GM11168 (cell line): ENCODE measurements around the gene BEST1.

Experiments
- in situ Hi-C: fragments of 300-500 bp; cut with MboI; formaldehyde crosslinking; loops from one replicate; pipeline ENCODE4 v1.12.0; 2022; ENCODE audit warnings: low sequenced_read_pairs; ENCODE audit not compliant: unreplicated experiment

BEST1 gene

DNA sequence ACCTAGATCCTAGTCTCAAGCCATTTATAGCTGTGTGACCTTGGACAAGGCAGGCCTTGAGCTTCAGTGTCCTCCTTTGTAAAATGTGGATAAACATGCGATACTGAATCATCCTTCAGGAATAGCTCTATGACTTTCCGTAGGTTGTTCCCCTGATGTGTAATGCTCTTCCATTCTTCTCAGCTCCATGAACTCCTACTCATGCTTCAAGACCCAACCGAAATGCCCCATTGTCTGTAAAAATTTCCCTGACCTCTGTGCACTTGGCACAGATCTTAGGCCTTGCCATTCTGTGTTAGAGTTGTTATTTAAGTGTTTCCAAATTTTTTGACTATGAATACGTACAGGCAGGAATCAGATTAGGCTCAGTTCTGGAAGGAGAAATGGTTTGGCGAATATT, 3.3 kb upstream of the BEST1 start:
- in situ Hi-C loops = no loop called here

GRCh38 chr11:61947486-61948210, 2.5 kb upstream of the BEST1 start:
- in situ Hi-C loops = no loop called here

DNA sequence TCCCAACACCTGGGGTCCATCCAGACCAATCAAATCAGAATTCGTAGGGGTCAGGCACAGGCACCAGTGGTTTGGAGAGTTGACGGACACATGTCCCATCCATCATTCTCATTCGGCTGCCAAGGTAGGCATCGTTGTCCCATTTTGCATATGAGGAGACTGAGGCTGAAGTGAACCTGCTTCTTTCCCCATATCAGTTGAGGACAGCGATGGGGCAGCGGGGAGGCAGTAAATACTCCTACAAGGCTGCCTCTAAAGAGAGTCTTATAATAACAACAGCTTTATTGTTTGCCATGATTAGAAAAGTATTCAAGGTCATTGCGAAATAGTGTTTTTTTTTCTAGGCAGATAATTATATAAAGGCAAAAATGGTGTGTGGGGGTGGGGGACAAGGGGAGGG, 1.6 kb upstream of the BEST1 start:
- in situ Hi-C loops = no loop called here

DNA sequence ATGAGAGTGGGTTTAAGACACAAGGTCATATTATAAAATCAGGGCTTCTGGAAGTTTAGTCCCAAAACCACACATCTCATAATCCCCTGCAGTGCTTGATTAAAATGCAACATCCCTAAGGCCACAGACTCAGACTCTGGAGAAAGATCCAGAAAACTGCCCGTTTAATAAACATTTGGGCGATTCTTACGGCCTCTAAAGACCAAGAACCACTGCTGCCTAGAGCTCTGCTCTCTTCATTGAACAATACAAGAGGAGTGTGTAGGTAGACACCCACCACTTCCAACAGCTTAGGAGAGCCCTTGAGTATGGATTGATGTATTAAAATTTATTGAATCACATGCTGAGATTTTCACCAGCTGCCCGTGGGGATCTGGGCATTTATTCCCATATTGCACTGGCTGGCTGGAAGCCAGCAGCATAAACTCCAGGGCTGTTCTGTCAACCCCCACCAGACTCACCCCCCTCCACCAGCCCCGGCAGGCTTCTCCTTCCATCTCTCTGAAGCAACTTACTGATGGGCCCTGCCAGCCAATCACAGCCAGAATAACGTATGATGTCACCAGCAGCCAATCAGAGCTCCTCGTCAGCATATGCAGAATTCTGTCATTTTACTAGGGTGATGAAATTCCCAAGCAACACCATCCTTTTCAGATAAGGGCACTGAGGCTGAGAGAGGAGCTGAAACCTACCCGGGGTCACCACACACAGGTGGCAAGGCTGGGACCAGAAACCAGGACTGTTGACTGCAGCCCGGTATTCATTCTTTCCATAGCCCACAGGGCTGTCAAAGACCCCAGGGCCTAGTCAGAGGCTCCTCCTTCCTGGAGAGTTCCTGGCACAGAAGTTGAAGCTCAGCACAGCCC, 749 bp upstream of the BEST1 start:
- in situ Hi-C loops = loop anchor here (10.0 kb wide), 1 partner anchor 125 kb away; no protein-coding TSS in a partner anchor

DNA sequence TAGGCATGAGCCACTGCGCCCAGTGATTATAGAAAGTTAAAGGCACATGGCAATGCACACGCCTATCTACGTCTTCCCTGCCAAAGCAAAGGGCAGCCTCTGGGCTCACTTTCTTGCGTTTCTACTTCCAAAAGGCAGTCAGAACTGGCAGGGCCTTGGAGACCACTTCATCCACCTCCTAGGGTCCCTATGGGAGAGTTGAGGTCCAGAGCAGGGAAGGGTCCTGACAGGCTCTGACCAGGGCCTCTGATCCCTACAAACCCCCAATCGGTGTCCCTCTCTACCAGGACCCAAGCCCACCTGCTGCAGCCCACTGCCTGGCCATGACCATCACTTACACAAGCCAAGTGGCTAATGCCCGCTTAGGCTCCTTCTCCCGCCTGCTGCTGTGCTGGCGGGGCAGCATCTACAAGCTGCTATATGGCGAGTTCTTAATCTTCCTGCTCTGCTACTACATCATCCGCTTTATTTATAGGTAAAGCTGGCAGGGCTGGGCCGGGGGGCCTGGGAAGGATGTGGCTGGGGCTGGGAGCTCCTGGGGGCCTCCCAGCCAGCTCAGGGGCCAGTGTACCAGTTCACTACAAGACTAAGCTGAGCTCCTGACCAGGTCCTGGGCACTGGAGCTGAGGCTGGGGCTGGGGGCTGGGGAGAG, 1.5 kb downstream of the BEST1 start:
- in situ Hi-C loops = loop anchor here (10.0 kb wide), 1 partner anchor 123 kb away; no protein-coding TSS in a partner anchor

DNA sequence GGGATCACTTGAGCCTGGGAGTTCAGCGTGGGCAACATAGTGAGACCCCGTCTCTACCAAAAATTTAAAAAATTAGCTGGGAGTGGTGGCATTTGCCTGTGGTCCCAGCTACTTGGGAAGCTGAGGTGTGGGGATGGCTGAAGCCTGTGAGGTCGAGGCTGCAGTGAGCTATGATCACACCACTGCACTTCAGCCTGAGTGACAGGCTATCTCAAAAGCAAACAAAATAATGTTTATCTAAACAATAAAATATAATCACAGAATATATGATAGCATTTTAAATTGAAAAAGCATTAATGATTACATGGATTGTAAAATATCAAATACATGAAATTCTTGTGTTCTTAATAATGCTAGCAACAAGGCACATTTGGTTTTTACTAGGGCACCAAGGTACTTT, 2.7 kb downstream of the BEST1 start:
- in situ Hi-C loops = loop anchor here (10.0 kb wide), 1 partner anchor 122 kb away; no protein-coding TSS in a partner anchor

DNA sequence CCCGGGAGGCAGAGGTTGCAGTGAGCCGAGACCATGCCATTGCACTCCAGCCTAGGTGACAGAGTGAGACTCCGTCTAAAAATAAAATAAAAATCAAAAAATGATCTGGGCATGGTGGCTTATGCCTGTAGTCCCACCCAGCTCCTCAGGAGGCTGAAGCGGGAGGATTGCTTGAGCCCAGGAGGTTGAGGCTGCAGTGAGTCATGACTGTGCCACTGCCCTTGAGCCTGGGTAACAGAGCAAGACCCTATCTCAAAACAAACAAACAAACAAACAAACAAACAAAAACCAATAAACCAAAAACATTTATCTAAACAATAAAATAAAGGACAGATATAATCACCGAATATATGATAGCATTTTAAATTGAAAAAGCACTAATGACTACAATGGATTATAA, 3.5 kb downstream of the BEST1 start:
- in situ Hi-C loops = loop anchor here (10.0 kb wide), 1 partner anchor 121 kb away; no protein-coding TSS in a partner anchor

GRCh38 chr11:61954106-61954850, 4.1 kb downstream of the BEST1 start:
- in situ Hi-C loops = loop anchor here (10.0 kb wide), 1 partner anchor 121 kb away; no protein-coding TSS in a partner anchor

DNA sequence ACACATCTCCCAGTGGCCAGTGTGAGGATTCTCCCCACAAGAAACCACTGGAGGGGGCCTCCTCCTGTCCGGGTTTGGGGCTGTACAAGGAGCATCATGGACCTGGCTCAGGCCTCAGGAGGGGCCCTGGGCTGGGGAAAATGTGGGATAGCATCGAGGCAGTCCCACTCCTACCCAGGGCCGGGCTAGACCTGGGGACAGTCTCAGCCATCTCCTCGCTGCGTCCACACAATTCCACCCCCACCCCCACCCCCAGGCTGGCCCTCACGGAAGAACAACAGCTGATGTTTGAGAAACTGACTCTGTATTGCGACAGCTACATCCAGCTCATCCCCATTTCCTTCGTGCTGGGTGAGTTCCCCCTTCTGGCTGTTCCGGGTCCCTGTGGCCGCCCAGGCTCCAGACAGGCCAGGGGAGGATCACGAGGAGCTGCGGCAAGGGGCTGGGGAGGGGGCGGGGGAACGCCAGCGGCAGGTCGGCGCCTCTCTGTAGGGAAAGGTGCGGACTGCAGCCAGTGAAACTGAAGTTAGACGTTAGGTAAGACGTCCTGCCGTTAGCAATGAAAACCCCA, 4.8 kb downstream of the BEST1 start:
- in situ Hi-C loops = loop anchor here (10.0 kb wide), 1 partner anchor 120 kb away; no protein-coding TSS in a partner anchor

GRCh38 chr11:61955422-61956135, 5.4 kb downstream of the BEST1 start:
- in situ Hi-C loops = loop anchor here (10.0 kb wide), 1 partner anchor 119 kb away; no protein-coding TSS in a partner anchor

DNA sequence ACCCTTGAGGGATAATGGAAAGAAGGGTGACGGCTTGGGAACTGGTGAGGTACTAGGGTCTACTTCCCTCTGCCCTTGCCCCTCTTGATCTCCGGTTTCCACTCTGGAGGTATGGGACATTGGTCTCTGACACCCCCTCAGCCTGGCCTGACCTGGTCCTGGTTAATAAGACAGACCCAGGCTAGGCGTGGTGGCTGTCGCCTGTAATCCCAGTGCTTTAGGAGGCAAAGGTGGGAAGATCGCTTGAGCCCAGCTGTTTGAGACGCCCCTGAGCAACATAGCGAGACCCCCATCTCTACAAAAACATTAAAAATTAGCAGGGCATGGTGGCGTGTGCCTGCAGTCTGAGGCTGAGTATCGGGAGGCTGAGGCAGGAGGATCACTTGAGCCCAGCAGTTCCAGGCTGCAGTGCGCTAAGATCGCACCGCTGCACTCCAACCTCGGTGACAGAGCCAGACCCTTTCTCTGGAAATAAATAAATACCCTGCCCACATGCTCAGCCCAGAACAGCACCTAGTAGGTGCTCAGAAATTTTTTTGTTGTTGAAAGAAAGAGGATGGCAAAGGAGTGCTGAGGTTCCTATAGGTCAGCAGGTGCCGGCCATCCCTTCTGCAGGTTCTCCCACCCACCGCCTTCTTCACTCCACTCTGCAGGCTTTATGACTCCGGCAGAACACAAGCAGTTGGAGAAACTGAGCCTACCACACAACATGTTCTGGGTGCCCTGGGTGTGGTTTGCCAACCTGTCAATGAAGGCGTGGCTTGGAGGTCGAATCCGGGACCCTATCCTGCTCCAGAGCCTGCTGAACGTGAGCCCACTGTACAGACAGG, 6.3 kb downstream of the BEST1 start:
- in situ Hi-C loops = loop anchor here (10.0 kb wide), 1 partner anchor 118 kb away; no protein-coding TSS in a partner anchor

- in situ Hi-C loops = loop anchor here (10.0 kb wide), 1 partner anchor 118 kb away; no protein-coding TSS in a partner anchor
Observed at GRCh38 chr11:61957021-61957770, 7.0 kb downstream of the BEST1 start.

DNA sequence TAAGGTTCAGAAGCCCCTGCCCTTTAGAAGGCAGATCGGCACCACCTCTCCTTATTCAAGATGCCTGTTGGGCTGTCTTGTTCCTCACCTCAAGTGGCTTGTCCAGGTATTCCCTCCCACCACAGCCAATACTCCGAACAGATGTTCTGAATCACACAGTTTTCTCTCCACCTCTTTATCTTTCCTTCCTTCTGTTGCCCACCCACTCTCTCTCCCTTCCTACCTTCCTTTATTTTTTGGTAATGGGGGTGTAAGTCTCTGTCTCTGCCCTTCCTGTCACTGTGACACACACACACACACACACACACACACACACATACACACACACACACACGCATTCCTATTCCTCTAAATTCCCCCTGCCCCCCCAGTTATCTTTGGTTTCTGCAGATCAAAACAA, 8.4 kb downstream of the BEST1 start:
- in situ Hi-C loops = loop anchor here (10.0 kb wide), 1 partner anchor 116 kb away; no protein-coding TSS in a partner anchor

GRCh38 chr11:61959114-61959513, 9.0 kb downstream of the BEST1 start:
- in situ Hi-C loops = loop anchor here (10.0 kb wide), 1 partner anchor 116 kb away; no protein-coding TSS in a partner anchor

- in situ Hi-C loops = loop anchor here (10.0 kb wide), 1 partner anchor 115 kb away; no protein-coding TSS in a partner anchor
Observed at GRCh38 chr11:61959678-61960077, 9.5 kb downstream of the BEST1 start.

DNA sequence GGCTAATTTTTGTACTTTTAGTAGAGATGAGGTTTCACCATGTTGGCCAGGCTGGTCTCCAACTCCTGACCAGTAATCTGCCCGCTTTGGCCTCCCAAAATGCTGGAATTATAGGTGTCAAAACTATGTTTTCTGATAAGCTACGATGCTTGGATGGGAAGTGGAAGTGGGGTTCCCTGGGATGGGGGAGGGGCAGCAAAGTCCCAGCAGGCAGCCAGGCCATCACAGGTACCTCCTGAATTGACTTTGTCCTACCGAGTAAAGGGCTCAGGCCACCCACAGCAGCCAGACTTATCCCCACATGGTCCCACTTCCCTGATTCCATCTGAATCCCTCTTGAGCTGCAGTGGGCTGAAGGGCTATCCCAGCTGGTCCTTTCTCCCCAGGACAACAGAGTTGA, 10.4 kb downstream of the BEST1 start:
- in situ Hi-C loops = no loop called here
